ENCODE measurements around the gene HYCC2. TPM values are rescaled to one million over a fixed set of nuclear protein-coding genes. Genes with fewer than 3 reads are reported as not detected.

Gene HYCC2
- total and polyA plus RNA-seq, 2 donors (not counting 3 experiments of a cell fraction or from before 2014, with no cell fraction given), result 3.0 to 21.2 TPM

- H3K27me3 ChIP-seq (ENCODE audit: control insufficient read depth in 2 of 2, insufficient read depth in 2 of 2, low read length in 2 of 2), result no peaks in the 10 kb centered on the region
- POLR2A ChIA-PET, result no interaction called here
- dilution Hi-C loops (cut with MboI; ENCODE audit: extremely low pct_ligation_motif_present, low sequenced_read_pairs) (no loop called here), intact Hi-C loops (cut with micrococcal nuclease) (no loop called here)
- no peak for FAIRE-seq
- BruUV-seq (replicated peaks), result no TSS peak
- no peak overlapping the region for H3K27ac ChIP-seq (ENCODE audit: insufficient read depth, low read depth, low read length)
- H3K36me3 ChIP-seq (ENCODE audit: control insufficient read depth in 2 of 2, extremely low read depth in 1 of 2, insufficient read depth in 2 of 2, low read length in 2 of 2), result peaks cover 0 to 2% of the 10 kb centered on the region in 2 experiments
- no peaks in the 10 kb centered on the region for H4K20me1 ChIP-seq (replicated peaks; ENCODE audit: control insufficient read depth, extremely low read depth, insufficient read depth, low read length)
- DNase-seq (ENCODE audit: low read depth, low spot score), result no peak
- TF ChIP-seq JUN (IDR thresholded peaks at IDR 0.05; ENCODE audit: borderline replicate concordance, insufficient read depth, insufficient read length, low read depth) (no peak), GATA2 (IDR thresholded peaks at IDR 0.05; ENCODE audit: insufficient read depth, insufficient read length, low read depth, low read length) (no peak), FOS (IDR thresholded peaks at IDR 0.05; ENCODE audit: borderline replicate concordance, insufficient read depth, low read length) (no peak), MYC (IDR thresholded peaks at IDR 0.05; ENCODE audit: low read depth, low read length) (no peak), CTCF (IDR thresholded peaks at IDR 0.05; ENCODE audit: extremely low read depth in 1 of 2, insufficient read depth in 1 of 2, low read depth in 1 of 2, low read length in 2 of 2) (no peak), POLR2A (IDR thresholded peaks at IDR 0.05; ENCODE audit: low read depth, low read length) (no peak), POLR2AphosphoS5 (IDR thresholded peaks at IDR 0.05; ENCODE audit: insufficient read depth, low read depth, low read length) (no peak), MAX (IDR thresholded peaks at IDR 0.05; ENCODE audit: insufficient read depth, insufficient read length) (no peak), EZH2 (IDR thresholded peaks at IDR 0.05; ENCODE audit: borderline replicate concordance, low read depth, low read length, severe bottlenecking) (no peak)
- H3K9me1 ChIP-seq (replicated peaks; ENCODE audit: control insufficient read depth, extremely low read depth, insufficient read depth, low read length), result no peaks in the 10 kb centered on the region
- no peaks in the 10 kb centered on the region for H3K79me2 ChIP-seq (ENCODE audit: control insufficient read depth, insufficient read depth, low read length)
- no peak overlapping the region for H2AFZ ChIP-seq (ENCODE audit: low read depth, low read length)
- no peak overlapping the region for H3K4me2 ChIP-seq (ENCODE audit: insufficient read depth, low read length)
- no peaks in the 10 kb centered on the region for H3K9me3 ChIP-seq (replicated peaks; ENCODE audit: control insufficient read depth, insufficient read depth, low read length)
- CTCF ChIA-PET, result no interaction called here
- no peak overlapping the region for H3K4me3 ChIP-seq (replicated peaks in 1 of 3; ENCODE audit: insufficient read depth in 1 of 3, low read depth in 1 of 3, low read length in 3 of 3)
- no peaks in the 10 kb centered on the region for H3K4me1 ChIP-seq (ENCODE audit: control insufficient read depth, extremely low read depth, insufficient read depth, low read length)
- H3K9ac ChIP-seq (replicated peaks; ENCODE audit: extremely low read depth, insufficient read depth, low read length), result no peak overlapping the region
Observed at GRCh38 chr2:201090574-201090973, 19.1 kb upstream of the HYCC2 start.
